A673 (cell line): ENCODE data around the gene CDC42EP4.

Source experiments
- CTCF ChIP-seq: fragments of 300-800, 200-600 bp; sonication (generic); conservative IDR thresholded peaks from 2 replicates; pipeline ENCODE4 v1.5.1; 2017; ENCODE audit warnings: low read depth, mild to moderate bottlenecking, antibody characterized with exemption, low read length, moderate library complexity, mixed read lengths
- EZH2 ChIP-seq: fragments of 200-600 bp; sonication (generic); IDR thresholded peaks from 2 replicates; pipeline ENCODE4 v1.6.1; 2017; ENCODE audit warnings: borderline replicate concordance, low read depth, mild to moderate bottlenecking, mixed read lengths, antibody characterized with exemption, low read length; ENCODE audit not compliant: poor library complexity, severe bottlenecking

- TF ChIP-seq CTCF: no peak
- no peak for TF ChIP-seq EZH2
Observed at GRCh38 chr17:73283250-73283649, 28.6 kb downstream of the CDC42EP4 start.
